Measurements from ENCODE around the gene ZNF93.
"Not testable (repeated sequence)": the region's sequence is repeated elsewhere in the genome, so short reads cannot be mapped to it uniquely, and the experiment has no call there.

The ZNF93 gene

GRCh38 chr19:19900729-19901444, at the start of gene ZNF93:
TSS of gene ZNF93 (plus strand) at chr19:19900946. CDS start at chr19:19901089, 143 bp downstream.
- peak; percentile 84 for DNase-seq

DNA sequence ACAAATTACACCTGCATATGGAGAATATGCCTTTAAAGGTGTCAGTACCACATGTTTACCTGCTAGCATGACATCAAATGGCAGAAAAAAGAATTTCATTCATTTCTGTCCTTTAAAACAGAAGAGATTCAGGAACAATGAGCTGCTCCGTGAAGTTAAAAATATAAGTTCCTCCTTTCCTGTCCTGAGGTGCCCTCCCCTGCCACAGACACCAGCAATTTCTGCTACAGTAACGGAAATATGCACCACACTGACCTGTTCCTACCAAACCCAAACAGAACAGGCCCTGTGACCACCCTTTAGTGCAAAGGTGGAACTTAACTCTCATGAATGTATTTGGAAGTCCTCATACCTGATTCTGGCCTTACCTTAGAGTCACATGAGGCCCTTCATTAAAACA, 49.0 kb upstream of the ZNF93 start:
- DNase-seq, result not testable (repeated sequence)

DNA sequence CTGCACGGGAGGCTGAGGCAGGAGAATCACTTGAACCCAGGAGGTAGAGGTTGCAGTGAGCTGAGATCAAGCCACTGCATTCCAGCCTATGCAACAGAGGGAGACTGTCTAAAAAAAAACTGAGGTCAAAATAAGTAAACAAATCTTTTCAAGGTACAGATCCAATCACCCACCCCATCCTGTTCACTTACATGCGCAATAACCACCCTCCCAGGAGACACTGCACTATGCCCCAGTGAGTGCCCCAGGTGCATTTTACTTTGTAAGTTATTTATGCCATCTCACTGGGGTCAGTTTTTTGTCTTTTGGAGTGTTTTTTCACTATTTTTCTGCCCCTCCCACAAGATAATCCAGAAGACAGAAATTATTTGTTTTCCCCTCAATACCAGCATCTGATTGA, 42.0 kb upstream of the ZNF93 start:
- DNase-seq, result no peak

DNA sequence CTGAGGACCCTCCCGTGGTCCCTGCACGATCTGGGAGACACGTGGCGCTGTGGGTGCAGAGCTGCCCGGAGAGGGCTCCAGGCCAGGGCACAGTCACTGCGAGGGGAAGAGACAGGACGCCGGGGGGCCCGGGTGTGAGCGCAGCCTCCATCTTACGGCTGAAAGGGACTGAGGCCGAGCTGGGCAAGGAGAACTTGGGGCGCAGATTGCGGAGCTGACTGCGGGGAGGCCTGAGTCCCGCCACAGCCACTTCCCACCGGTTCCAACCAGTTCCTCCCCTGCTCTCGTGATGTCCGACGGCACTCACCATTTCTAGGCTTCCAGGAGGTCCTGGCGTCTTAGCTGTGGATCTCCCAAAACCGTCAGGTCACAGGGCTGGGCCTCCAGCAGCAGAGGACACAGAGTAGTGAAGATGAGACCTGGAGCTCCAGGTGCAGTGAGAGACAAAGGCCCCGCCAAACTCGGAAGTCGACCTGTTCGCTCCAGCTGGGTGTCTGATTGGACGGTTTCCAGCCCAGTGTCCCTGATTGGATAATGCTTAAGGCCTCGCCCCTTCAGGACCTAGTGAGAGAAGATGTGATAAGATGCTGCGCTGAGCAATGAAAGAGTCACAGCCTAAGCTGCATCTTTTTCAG, 39.9 kb upstream of the ZNF93 start:
- DNase-seq, result peak; percentile 53

DNA sequence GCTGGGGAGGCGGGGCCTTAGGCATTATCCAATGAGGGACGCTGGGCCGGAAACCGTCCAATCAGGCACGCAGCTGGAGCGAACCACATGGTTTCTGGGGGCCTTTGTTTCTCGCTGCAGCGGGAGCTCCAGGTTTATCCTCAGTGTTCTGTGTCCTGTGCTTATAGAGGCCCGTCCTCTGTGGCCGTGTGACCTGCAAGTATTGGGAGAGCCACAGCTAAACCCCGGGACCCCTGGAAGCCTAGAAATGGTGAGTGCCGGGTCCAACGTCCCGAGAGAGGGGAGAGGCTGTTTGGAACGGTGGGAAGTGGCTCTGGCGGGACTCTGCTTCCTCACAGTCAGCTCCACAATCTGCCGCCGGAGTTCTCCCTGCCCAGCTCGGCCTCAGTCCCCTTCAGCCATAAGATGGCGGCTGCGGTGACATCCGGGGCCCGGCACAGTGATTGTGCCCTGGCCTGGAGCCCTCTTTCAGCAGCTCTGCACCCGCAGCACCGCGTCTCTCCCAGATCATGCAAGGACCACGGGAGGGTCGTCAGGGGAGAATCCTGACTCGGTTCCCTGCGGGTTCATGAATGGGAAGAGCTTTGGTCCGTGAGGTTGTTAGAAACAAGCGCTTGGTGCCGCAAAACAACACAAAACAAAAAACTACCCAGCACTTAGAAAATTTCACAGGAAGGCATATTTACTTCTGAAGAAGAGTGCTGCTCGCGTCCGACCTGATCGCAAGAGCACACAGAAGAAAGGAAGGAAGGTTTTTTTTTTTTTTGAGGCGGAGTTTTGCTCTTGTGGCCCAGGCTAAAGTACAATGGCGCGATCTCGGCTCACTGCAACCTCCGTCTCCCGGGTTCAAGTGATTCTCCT, 34.8 kb upstream of the ZNF93 start, which contains the start of gene ZNF253:
Gene ZNF253 (plus strand): TSS at position 133 of the 861 bp plus-strand sequence. CDS start 115 bp downstream, at position 248.
- DNase-seq, result peak; percentile 92

DNA sequence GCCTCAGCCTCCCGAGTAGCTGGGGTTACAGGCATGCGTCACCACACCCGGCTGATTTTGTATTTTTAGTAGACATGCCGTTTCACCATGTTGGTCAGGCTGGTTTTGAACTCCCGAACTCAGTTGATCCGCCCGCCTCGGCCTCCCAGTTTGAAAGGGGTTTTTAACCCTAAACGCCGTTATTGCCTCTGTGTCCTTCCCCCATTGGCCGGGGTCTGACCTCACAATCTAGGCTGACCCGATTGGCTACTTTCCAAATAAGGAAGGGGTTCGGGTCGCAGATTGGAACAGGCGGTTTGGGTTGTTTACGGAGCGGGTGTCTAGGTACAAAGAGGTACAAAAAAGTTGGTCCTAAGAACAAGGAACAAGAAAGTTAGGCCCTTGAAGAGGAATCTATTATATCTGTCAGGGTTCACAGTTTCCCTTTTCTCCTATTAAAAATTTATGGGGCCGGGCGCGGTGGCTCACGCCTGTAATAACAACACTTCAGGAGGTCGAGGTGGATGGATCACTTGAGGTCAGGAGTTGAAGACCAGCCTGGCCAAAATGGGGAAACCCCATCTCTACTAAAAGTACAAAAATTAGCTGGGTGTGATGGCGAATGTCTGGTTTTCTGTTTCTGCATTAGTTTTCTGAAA, 34.0 kb upstream of the ZNF93 start:
- peak; percentile 58 for DNase-seq

GRCh38 chr19:19870086-19870485, 30.7 kb upstream of the ZNF93 start:
- DNase-seq, result not testable (repeated sequence)

DNA sequence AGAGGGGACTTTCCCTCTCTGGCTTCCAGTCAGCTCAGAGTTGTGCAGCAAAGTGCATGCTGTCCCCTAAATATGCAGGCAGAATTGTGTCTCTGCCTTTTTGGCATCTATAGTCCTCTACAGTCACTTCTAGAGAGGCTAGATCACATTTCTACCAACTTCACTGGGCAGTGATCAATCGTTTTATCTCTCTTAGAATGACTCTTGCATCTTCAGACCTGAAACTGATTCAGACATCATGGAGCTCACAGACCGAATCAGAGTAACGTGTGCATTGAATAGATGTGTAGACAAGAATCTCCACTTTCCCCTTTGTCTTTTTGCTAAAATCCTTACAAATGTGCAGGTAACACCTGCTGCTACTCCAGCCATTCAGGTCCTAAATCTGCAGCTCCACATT, 28.8 kb upstream of the ZNF93 start:
- DNase-seq, result no peak

DNA sequence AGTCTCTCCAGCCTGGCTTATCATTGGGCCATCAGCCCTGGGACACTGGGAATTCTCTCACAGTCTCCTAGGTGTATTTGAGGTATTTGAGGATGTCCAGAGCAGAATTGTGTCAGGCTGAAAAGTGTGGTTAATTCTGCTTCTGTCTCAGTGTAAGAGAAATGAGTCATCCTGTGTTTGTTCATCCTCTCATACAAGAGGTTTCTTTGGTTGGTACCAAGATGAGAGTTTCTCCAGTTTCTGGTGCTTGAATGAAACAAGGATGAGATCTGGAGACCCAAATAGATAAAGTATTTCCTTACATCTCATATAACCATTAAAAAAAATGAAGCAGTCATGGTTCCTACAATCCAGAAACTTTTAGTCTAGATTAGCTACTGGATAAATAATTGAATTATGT, 27.4 kb upstream of the ZNF93 start:
- DNase-seq, result no peak

- DNase-seq, result no peak
Observed at GRCh38 chr19:19877724-19878123, 23.0 kb upstream of the ZNF93 start.

DNA sequence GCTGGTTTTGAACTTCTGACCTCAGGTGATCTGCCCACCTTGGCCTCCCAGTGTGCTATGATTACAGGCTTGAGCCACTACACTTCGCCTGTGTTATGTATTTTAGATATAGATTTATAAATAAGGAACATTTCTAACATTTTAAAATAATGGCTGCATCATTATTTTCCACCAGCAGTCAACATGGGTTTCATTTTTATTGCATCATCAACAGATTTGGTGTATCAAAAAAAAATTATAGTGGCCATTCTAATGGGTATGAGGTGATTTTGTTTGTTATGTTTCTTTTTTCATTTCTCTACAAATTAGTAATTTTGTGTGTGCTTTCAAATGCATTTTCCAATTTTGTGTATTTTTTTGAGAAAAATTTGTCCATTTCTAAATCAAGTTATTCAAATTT, 16.2 kb upstream of the ZNF93 start:
- no peak for DNase-seq

DNA sequence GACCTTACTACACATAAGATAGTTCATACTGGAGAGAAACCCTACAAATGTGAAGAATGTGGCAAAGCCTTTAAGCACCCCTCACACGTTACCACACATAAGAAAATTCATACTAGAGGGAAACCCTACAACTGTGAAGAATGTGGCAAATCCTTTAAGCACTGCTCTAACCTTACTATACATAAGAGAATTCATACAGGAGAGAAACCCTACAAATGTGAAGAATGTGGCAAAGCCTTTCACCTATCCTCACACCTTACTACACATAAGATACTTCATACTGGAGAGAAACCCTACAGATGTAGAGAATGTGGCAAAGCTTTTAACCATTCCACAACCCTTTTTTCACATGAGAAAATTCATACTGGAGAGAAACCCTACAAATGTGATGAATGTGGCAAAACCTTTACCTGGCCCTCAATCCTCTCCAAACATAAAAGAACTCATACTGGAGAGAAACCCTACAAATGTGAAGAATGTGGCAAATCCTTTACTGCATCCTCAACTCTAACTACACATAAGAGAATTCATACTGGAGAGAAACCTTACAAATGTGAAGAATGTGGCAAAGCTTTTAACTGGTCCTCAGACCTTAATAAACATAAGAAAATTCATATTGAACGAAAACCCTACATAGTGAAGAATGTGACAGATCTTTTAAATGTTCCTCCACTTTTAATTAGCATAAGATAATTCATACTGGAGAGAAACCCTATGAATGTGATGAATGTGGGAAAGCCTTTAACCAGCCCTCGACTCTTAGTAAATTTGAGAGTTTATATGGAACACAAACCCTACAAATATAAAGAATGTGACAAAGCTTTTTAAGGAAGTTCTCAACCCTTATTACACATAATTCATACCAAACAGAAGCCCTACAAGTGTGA, 8.4 kb upstream of the ZNF93 start:
- not testable (repeated sequence) for DNase-seq

DNA sequence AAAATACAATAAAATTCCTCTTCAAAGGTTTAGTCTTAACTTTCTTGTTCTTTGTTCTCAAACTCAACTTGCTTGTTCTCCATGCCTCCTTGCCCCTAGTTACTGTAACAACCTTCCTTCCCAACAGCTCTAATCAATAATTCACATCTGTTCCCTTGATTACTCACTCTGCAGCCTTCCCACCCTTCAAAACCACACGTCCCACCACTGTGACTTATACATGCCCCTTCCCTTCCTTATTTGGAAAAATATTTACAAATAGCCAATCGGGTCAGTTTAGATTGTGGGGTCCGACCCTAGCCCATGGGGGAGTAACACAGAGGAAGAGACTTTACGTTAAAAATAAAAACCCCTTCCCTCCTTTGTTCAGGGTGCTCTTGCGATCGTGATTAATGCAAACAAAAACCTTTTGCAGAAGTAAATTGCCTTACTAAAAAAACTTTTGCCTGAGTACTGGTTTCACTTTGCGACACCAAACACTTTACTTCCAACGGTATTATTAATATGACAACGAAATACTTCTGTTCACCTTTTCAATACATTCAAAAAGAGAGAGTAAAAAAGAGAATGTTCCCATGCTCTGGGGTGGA, 512 bp upstream of the ZNF93 start:
- DNase-seq, result no peak

DNA sequence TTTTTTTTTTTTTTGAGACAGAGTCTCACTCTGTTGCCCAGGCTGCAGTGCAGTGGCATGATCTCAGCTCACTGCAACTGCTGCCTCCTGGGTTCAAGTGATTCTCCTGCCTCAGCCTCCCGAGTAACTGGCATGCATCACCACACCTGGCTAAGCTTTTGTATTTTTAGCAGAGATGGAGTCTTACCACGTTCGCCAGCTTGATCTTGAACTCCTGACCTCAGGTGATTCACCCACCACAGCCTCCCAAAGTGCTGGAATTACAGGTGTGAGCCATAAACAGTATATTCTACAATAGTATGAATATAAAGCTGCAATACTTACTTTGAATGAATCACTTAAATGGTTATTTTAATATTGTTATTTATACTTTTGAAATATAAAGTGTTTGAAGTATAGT, 6.8 kb downstream of the ZNF93 start:
- not testable (repeated sequence) for DNase-seq

- no peak for DNase-seq
Observed at GRCh38 chr19:19909654-19910053, 8.9 kb downstream of the ZNF93 start.

- no peak for DNase-seq
Observed at GRCh38 chr19:19911150-19911549, 10.4 kb downstream of the ZNF93 start.

- no peak for DNase-seq
Observed at GRCh38 chr19:19914596-19914995, 13.8 kb downstream of the ZNF93 start.

- peak; percentile 45 for DNase-seq
Observed at GRCh38 chr19:19930417-19930816, 29.7 kb downstream of the ZNF93 start.

- not testable (repeated sequence) for DNase-seq
Observed at GRCh38 chr19:19933432-19934314, 32.9 kb downstream of the ZNF93 start.

DNA sequence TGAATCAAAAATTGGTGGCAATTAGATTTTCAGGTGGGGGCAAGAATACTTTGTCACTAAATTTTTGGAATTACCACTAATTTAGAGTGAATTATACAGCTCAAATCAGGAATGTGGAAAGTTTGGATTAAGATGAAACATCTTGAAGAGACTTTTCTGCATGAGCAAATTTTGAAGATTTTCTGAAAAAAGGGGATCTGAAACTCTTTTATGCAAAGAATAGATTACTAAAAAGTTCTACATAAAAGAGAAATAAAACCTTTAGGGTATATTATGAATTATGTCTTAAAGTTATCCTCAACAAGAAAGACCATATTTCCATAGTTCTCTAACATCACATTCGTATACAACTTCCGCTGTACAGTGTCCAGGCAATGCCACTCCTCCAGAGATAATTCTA, 36.7 kb downstream of the ZNF93 start:
- no peak for DNase-seq

GRCh38 chr19:19938449-19938848, 37.7 kb downstream of the ZNF93 start:
- DNase-seq, result no peak
